HG03521 (cell line): Measurements from ENCODE around the gene OTUD3.
"Not testable (repeated sequence)": the region's sequence is repeated elsewhere in the genome, so short reads cannot be mapped to it uniquely, and the experiment has no call there.

Source experiments
- ATAC-seq: cut with Tn5 transposase; IDR thresholded peaks from one replicate; pipeline ENCODE4 v1.9.1; 2021; ENCODE audit warnings: mild to moderate bottlenecking, moderate library complexity; ENCODE audit not compliant: unreplicated experiment

Gene OTUD3

GRCh38 chr1:19910650-19911049 lies 28.5 kb downstream of the OTUD3 start:
- no peak for ATAC-seq

DNA sequence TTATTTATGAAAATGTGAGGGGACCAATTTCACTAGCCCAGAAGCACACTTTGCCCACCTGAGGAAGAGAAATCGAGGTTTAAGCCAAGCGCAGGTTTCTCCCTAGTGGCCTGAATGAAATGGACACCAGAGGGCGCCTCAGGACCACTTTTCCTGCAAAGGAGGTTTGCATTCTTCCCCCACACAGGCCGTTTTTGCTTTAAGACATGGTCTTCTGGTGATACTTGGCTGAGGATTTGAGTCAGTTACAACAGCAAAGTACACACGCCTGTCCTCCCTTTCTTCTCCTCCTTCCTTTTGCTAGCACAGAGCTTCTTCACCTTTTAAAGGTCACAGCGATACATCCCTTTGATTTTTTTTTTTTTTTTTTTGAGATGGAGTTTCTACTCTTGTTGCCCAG lies 35.9 kb downstream of the OTUD3 start:
- ATAC-seq, result no peak

GRCh38 chr1:19920132-19920710 lies 38.0 kb downstream of the OTUD3 start:
- no peak for ATAC-seq

DNA sequence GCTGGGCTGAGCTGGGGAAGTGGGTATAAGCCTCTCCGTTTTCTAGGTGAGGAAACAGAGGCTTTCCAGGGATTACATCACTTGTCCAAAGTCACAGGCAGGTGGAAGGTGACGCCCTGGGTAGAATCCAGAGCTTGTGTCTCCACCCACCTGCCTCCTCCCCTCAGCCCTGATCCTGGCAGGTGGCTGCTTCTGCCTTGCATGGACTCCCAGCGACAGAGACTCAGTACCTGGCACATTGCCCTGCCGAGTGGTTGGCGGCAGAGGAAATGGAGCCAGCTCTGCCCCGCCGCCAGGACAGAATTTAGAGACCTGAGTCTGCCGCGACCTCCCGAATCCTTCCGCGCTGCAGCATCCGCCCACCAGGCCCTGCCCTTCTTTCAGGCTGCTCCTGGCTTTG lies 39.1 kb downstream of the OTUD3 start:
- no peak for ATAC-seq

GRCh38 chr1:19922015-19922688 lies 40.0 kb downstream of the OTUD3 start:
- ATAC-seq, result no peak

- ATAC-seq, result no peak
Observed at GRCh38 chr1:19923137-19923952, 41.1 kb downstream of the OTUD3 start, which contains the start of gene PLA2G2E. Gene PLA2G2E, minus strand, starts transcription at chr1:19923617. Its CDS starts 58 bp downstream, at chr1:19923559.

GRCh38 chr1:19923953-19924346 lies 41.8 kb downstream of the OTUD3 start:
- ATAC-seq, result no peak

DNA sequence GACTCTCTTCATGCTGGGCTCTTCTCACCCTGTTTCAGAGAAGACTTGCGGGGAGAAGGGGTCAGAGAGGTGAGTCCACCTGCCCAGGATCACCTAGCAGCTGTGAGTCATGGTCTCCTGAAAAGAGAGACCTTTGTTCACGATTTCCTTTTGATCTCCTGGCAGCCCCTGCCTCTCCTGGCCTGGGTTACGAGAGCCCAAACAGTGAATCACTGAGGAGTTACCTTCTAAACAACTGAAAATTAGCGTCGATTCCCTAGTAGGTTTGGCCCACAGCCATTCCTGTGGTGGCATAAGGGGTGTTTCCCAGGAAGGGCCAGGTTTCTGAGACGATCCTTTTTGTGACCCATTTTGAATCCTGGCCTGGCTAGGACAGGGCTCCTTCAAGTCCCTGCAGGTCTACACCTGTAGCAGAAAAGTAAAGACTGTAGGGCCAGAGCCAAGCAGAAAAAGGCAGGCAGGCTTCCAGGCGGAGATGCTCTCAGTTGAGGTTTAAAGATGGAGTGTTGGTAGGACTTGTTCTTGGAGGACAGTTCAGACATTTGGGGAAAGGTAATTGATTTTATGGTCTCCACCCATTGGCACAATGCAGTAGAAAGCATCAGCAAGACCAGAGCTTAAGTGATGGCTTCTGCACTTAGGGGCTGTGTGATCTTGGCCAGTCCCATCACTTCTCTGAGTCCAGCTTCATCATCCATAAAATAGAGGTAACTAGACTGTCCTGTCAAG lies 43.3 kb downstream of the OTUD3 start:
- no peak for ATAC-seq

GRCh38 chr1:19926296-19927129 lies 44.3 kb downstream of the OTUD3 start:
- ATAC-seq, result no peak

GRCh38 chr1:19927130-19927421 lies 44.9 kb downstream of the OTUD3 start:
- ATAC-seq, result not testable (repeated sequence)

DNA sequence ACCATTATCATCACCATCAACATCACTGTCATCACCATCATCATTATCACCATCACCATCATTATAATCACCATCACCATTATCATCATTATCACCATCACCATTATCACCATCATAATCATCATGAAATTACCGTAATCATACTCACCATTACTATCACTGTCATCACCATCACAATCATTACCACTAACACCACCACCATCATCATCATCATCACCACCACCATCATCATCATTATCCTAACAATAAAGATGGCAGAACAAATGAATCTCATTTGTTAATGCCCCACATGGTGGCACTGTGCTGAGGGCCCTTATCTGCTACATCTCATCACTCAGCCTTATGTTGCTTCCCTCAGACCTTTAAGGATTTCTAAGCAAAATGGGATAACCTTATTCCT lies 50.7 kb downstream of the OTUD3 start:
- ATAC-seq, result no peak

DNA sequence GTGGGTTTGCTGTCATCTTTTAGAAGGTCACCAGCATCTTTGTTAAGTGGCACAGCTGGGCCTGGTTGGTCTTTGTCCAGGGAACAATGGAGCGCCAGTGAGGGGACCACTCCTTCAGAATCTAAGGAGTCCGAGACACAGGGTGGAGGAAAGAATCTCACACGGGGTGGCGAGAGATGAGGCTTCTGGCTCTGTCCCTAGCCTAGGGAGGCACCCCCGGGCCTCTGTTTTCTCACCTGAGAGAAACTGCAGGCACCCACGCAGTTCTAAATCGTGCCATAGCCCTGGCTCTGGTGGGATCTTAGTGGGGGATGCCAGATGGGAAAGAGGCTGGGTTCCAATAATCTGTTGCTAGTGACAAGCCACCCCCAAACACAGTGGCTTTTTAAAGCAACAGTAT lies 52.1 kb downstream of the OTUD3 start:
- ATAC-seq, result no peak

DNA sequence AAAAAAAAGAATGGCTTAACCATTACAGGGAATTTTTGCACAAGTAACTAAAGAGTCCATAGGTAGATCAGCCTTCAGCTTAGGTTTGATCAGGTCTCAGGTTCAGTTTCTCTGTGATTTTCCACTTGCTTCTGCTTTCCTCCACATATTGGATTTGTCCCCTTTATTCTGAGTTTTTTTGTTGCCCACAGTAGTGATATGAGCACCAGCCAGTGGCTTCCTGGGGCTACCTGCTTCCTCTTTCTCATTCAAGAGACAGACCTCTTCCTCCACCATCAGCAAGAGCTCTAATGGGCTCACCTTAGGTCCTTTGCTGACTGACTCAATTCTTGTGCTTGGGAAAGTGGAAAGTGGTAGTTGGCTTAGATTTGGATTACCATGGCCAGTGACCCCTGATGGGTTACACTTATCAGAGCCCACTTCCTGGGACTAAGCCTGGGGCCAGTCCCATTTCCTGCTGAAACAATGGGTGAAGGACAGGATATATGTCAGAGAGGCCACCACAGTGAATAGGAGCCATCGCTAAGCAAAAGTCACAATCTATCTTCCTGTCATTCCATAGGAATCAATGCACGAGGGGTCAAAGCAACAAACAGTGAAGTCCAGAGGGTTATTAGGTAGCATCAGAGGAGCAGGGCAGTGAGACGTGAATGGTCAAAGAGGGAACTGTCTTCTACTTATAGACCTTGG lies 54.0 kb downstream of the OTUD3 start:
- ATAC-seq, result no peak

GRCh38 chr1:19938472-19938871 lies 56.3 kb downstream of the OTUD3 start:
- no peak for ATAC-seq

DNA sequence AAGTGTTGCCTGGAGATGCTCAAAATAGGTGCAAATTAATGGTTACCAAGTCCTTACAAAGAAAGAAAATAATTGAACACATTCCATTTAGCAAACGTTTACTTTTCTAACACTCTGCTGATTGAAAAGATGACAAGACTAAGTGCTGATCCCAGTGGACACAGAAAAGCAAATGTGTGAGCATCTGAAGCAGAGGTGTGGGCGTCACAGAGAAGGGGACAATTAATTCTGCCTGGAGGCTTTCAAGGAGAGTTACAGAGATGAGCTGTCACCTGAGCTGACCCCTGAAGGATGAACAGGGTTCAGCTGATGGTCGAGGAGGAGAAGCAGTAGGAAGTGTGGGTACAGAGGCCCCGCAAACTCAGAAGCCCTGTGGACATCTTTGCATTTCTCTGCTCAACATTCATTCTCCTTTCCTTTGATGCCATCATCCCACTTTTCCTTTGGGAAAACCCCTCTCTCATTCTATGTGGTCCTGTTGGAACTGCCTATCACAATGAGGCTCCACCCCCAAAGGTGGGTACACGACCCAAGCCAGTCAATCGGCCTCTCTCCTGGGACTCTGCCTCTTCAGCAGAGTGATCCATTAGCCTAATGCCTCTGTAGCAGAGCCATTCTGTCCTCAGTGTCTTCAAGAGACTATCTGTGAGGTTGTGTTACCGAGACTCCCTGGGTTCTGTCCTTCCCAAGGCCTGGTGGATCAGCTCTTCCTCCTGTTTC lies 58.5 kb downstream of the OTUD3 start:
- no peak for ATAC-seq

- ATAC-seq, result no peak
Observed at GRCh38 chr1:19941206-19941568, 59.0 kb downstream of the OTUD3 start.

DNA sequence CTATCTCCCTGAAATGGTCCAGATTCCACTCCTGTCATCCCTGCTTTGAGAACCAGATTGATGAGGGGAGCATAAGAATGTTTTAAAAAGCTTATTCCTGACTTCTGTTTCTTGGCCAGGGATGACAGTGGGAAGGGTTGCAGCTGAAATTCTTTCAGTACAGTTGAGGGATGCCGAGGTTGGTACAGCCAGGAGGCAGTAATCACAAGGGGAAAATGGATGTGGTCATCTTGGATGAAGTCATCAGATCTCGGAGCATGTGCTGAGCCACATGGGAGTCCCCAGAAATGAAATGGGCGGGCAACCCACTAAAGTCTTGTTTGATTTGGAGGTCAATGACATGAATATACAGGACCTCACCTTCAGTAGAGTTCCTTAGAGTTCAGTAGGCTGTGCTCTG lies 59.9 kb downstream of the OTUD3 start:
- ATAC-seq, result no peak

DNA sequence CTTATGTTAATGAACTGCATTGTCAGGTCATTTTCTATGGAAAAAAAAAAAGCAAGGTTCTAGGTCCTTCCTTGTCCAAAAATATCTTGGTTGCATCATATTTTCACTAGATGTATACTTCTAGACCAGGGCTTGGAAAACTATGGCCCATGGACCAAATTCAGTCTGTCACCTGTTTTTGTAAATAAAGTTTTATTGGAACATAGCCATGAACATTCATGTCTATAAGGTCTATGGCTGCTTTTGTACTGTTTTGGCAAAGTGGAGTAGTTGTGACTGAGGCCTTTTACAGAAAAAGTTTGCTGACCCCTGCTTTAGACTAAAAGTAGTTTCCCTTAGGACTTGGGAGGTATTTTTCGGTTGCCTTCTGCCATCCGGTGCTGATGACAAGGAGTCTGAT lies 60.5 kb downstream of the OTUD3 start:
- ATAC-seq, result no peak

DNA sequence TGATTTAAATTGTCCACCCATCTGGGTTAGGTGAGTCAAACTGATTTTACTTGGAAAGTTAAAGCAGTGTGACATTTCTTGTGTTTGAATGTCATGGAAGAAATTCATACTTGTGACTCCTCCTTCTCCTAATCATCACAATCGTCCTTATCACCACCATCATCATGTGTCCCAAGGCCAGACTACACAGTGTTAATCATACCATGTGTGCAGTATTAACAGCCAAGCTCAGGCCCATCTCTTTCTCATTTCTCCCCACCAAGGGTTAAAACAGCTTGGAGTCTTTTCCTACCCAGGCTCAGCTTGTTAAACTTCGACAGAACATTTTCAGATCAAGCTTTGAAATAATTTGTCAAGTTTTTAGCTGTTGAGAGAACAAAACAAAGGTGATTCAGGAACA lies 63.7 kb downstream of the OTUD3 start:
- ATAC-seq, result no peak

DNA sequence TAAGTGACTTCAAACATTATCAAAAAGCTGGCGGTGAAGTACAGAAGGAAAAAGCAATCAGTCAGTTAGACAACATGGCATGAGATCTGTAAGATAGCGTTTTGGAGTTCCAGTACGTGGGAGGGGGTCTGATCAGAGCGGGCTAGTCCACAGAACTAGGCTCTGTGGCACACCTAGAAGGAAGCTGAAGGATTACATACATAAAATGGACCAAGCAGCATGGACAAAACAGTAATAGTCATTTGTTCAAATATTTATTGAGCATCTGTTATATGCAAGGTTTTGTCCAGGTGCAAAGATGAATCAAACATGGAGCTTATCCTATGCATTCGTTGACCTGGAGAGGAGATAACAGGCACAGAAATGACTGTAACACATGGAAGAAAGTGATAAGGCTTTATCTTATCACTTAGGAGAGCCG lies 64.1 kb downstream of the OTUD3 start:
- no peak for ATAC-seq
